ENCODE data around the gene TRPM8. TPM values are rescaled to one million over a fixed set of nuclear protein-coding genes. Genes with fewer than 3 reads are reported as not detected.

Gene TRPM8
- total and polyA plus RNA-seq, 2 experiments from 2014 or later, result 0.11 to 0.14 TPM

GRCh38 chr2:233944722-233945121 is 27.5 kb downstream of the TRPM8 start:
- Mint-ChIP-seq H3K27me3 (ENCODE audit: insufficient read depth, low read depth, poor library complexity) (no peaks in the 10 kb centered on the region), H3K27ac (no peak overlapping the region), H3K36me3 (ENCODE audit: low read depth) (no peaks in the 10 kb centered on the region; the same call in 2 of the 3 replicates), H3K4me3 (no peak overlapping the region), H3K9me3 (peaks cover 5% of the 10 kb centered on the region; the same call in 1 of the 3 replicates), H3K4me1 (no peaks in the 10 kb centered on the region; the same call in 2 of the 3 replicates)
- no peaks in the 10 kb centered on the region for H4K20me1 ChIP-seq (replicated peaks; ENCODE audit: insufficient read depth)
- H3K27ac ChIP-seq (ENCODE audit: low read depth), result no peak overlapping the region
- no peak overlapping the region for H2AFZ ChIP-seq
- no peaks in the 10 kb centered on the region for H3F3A ChIP-seq (replicated peaks; ENCODE audit: low read depth)
- no peak overlapping the region for H3K4me3 ChIP-seq
- no peak for ATAC-seq
- H3K79me2 ChIP-seq (replicated peaks; ENCODE audit: insufficient read depth), result no peaks in the 10 kb centered on the region
- DNase-seq (ENCODE audit: low spot score), result no peak
- no peaks in the 10 kb centered on the region for H3K27me3 ChIP-seq (ENCODE audit: insufficient read depth)
- H3K36me3 ChIP-seq (ENCODE audit: insufficient read depth), result 0 out of 2 replicates have a peak, but pooled peaks cover 6% of the 10 kb centered on the region
- no peak overlapping the region for H3K4me2 ChIP-seq
- H3K9me2 ChIP-seq (ENCODE audit: insufficient read depth), result 0 out of 2 replicates have a peak, but pooled peaks cover 7% of the 10 kb centered on the region
- TF ChIP-seq EZH2 (IDR thresholded peaks at IDR 0.05; ENCODE audit: low read depth, unreplicated experiment) (no peak), REST (IDR thresholded peaks at IDR 0.05; ENCODE audit: unreplicated experiment) (no peak), JUNB (IDR thresholded peaks at IDR 0.05; ENCODE audit: unreplicated experiment) (no peak), CREB1 (CRISPR knock-in tag; IDR thresholded peaks at IDR 0.05; ENCODE audit: low read depth) (no peak), EZH2phosphoT487 (IDR thresholded peaks at IDR 0.05; ENCODE audit: unreplicated experiment) (no peak), STAT1 (IDR thresholded peaks at IDR 0.05; ENCODE audit: unreplicated experiment) (no peak), ZNF114 (CRISPR knock-in tag; IDR thresholded peaks at IDR 0.05) (no peak), NANOG (IDR thresholded peaks at IDR 0.05; ENCODE audit: borderline replicate concordance) (no peak), ETS1 (IDR thresholded peaks at IDR 0.05) (no peak), CTCF (conservative IDR thresholded peaks at IDR 0.05; ENCODE audit: low read depth in 2 of 2) (no peak), ZNF462 (CRISPR knock-in tag; IDR thresholded peaks at IDR 0.05) (no peak), POLR2AphosphoS5 (IDR thresholded peaks at IDR 0.05; ENCODE audit: low read depth) (no peak), ZNF331 (CRISPR knock-in tag; IDR thresholded peaks at IDR 0.05; ENCODE audit: low read depth) (no peak)
- 0 out of 2 replicates have a peak, but pooled peaks cover 7% of the 10 kb centered on the region for H3K4me1 ChIP-seq (ENCODE audit: insufficient read depth)

All from GM23338 (cell line).